Spleen (tissue), 11 donors: Measurements from ENCODE around the gene CTDP1. TPM values are rescaled to one million over a fixed set of nuclear protein-coding genes. Genes with fewer than 3 reads are reported as not detected.
A peak's percentile ranks its signal among the peaks of the same experiment; 100 is the strongest.

Experiments
- DNase-seq: peaks from one replicate; pipeline ENCODE4 v3.0.0-alpha.2; 2020
- H3K27ac ChIP-seq, 8 donors: fragments of 200-600 bp; sonication (generic) in 7 of 8; 1 replicate in 4 of 8; 2 replicates in 4 of 8; pipeline versions ENCODE4 v1.5.0 to v1.8.0; 2016 to 2021; ENCODE audit warnings: inconsistent platforms in 4 of 8, mild to moderate bottlenecking in 4 of 8, moderate library complexity in 1 of 8
- H3K27me3 ChIP-seq, 7 donors: fragments of 200-600 bp; sonication (generic) in 6 of 7; replicated peaks in 1 of 7; 1 replicate in 4 of 7; 2 replicates in 3 of 7; pipeline versions ENCODE4 v1.5.0 to v1.8.0; 2016 to 2021; ENCODE audit warnings: inconsistent platforms in 3 of 7, mild to moderate bottlenecking in 1 of 7
- H3K36me3 ChIP-seq, 6 donors: fragments of 200-600 bp; sonication (generic) in 5 of 6; 1 replicate in 4 of 6; 2 replicates in 2 of 6; pipeline versions ENCODE4 v1.5.0 to v1.8.0; 2016 to 2021; ENCODE audit warnings: inconsistent platforms in 2 of 6
- H3K4me1 ChIP-seq, 6 donors: fragments of 200-600 bp; sonication (generic) in 5 of 6; 1 replicate in 3 of 6; 2 replicates in 3 of 6; pipeline versions ENCODE4 v1.5.0 to v1.8.0; 2016 to 2021; ENCODE audit warnings: inconsistent platforms in 3 of 6
- H3K4me3 ChIP-seq, 8 donors: fragments of 200-600 bp; sonication (generic) in 7 of 8; 1 replicate in 4 of 8; 2 replicates in 4 of 8; pipeline versions ENCODE4 v1.5.0 to v1.8.0; 2016 to 2021; ENCODE audit warnings: inconsistent platforms in 4 of 8, mild to moderate bottlenecking in 4 of 8, moderate library complexity in 2 of 8
- H3K9me3 ChIP-seq, 8 donors: fragments of 200-600 bp; sonication (generic) in 7 of 8; 1 replicate in 4 of 8; 2 replicates in 4 of 8; pipeline versions ENCODE4 v1.5.0 to v1.8.0; 2016 to 2021; ENCODE audit warnings: inconsistent platforms in 4 of 8
- CTCF ChIP-seq, 11 experiments: fragments of 200-600 bp in 7 of 11; fragments of 450-650 bp in 4 of 11; sonication (generic) in 4 of 11; IDR thresholded peaks in 8 of 11; conservative IDR thresholded peaks in 3 of 11; 1 replicate in 7 of 11; 2 replicates in 4 of 11; pipeline versions ENCODE4 v1.4.0 to v1.8.0; 2016 to 2021; ENCODE audit warnings: antibody characterized with exemption in 11 of 11, inconsistent platforms in 4 of 11, mild to moderate bottlenecking in 1 of 11
- POLR2A ChIP-seq, 3 donors: fragments of 450-650 bp; IDR thresholded peaks; one replicate each; pipeline ENCODE4 v1.5.1; 2017; ENCODE audit warnings: antibody characterized with exemption in 3 of 3, mild to moderate bottlenecking in 1 of 3
- POLR2AphosphoS5 ChIP-seq, 3 donors: sonication (generic); formaldehyde crosslinking; IDR thresholded peaks; one replicate each; pipeline ENCODE4 v1.5.1; 2017; ENCODE audit warnings: antibody characterized with exemption in 3 of 3
- WGBS, 5 donors: extraction: QIAGEN DNeasy Blood & Tissue Kit in 3 of 5; methylation state at CpG; one replicate each; pipeline versions ENCODE4 v1.1.5 to v1.1.7; 2013 to 2018; 5-methylcytosine and 5-hydroxymethylcytosine counted together
- intact Hi-C: fragments of 100-400 bp; cut with DNase I; formaldehyde crosslinking; loops from one replicate; pipeline ENCODE4 v1.15.0; 2023; ENCODE audit warnings: low total_unique reads
- polyA plus RNA-seq, 3 donors: library from polyadenylated mRNA; stranded (reverse); fragments of 200-250 nt; gene quantifications; one replicate each; pipeline ENCODE4 v1.2.1, GENCODE V29; 2013
- total RNA-seq, 7 donors: library from RNA; depleted of rRNA in 3 of 7; stranded (reverse); fragments of >200 nt in 3 of 7; fragmentation: NEBNext Ultra II Directional in 4 of 7; extraction: Animal tissue kit (Norgen Biotek cat#: 25700) in 4 of 7; gene quantifications; one replicate each; pipeline versions ENCODE4 v1.1.0 to v1.2.1, GENCODE V29; 2016 to 2021
- donor health status: healthy with polysubstance abuse.
- donor health status: DM: no; HTN: no; CAD: no; lungs with moderate emphysema.
- donor health status: DM: no; HTN: no; CAD: no.
- donor health status: Bipolar disorder and iron deficiency.
- donor health status: healthy.
- donor health status: DM: no; HTN: no; CAD: no.
- donor health status: DM: yes; HTN: yes; CAD: no.

The CTDP1 gene
- total and polyA plus RNA-seq, 10 donors: 13.6 to 54.6 (median 28.6) TPM

GRCh38 chr18:79742076-79742475, 62.5 kb downstream of the CTDP1 start:
- peak; percentile 15 for DNase-seq
- Histone ChIP-seq H3K4me3 (no peak overlapping the region), H3K36me3 (peaks cover 8 to 88% (median 58%) of the 10 kb centered on the region in 6 donors), H3K27me3 (no peaks in the 10 kb centered on the region), H3K9me3 (peaks cover 0 to 5% (median 0%) of the 10 kb centered on the region in 8 donors), H3K27ac (no peak overlapping the region), H3K4me1 (no peaks in the 10 kb centered on the region)
- no peak for TF ChIP-seq POLR2AphosphoS5 (IDR thresholded peaks at IDR 0.05)
- TF ChIP-seq CTCF (IDR thresholded peaks at IDR 0.05 in 8 of 11, conservative IDR thresholded peaks at IDR 0.05 in 3 of 11): no peak
- no peak for TF ChIP-seq POLR2A (IDR thresholded peaks at IDR 0.05)
- 93 to 99% (median 94%) methylated on average over 4 of the region's 4 CpGs for WGBS, 5 donors
- intact Hi-C loops: no loop called here

- no peaks in the 10 kb centered on the region for H3K27me3 ChIP-seq
- intact Hi-C loops: no loop called here
- peaks cover 0 to 5% (median 0%) of the 10 kb centered on the region in 8 donors for H3K9me3 ChIP-seq
- H3K36me3 ChIP-seq: peaks cover 3 to 88% (median 53%) of the 10 kb centered on the region in 6 donors
- H3K4me1 ChIP-seq: no peaks in the 10 kb centered on the region
- WGBS, 5 donors: 94 to 98% (median 94%) methylated on average over 14 of the region's 14 CpGs
- peak; percentile 64 for DNase-seq
- H3K4me3 ChIP-seq: no peak overlapping the region
- no peak overlapping the region for H3K27ac ChIP-seq
- TF ChIP-seq CTCF (IDR thresholded peaks at IDR 0.05 in 8 of 11, conservative IDR thresholded peaks at IDR 0.05 in 3 of 11) (no peak), POLR2A (IDR thresholded peaks at IDR 0.05) (no peak), POLR2AphosphoS5 (IDR thresholded peaks at IDR 0.05) (peak in 1 of 3 donors; percentile 43)
Observed at GRCh38 chr18:79744625-79745024, 65.0 kb downstream of the CTDP1 start.

GRCh38 chr18:79746730-79747129, 67.1 kb downstream of the CTDP1 start:
- H3K27me3 ChIP-seq: no peaks in the 10 kb centered on the region
- no peak overlapping the region for H3K4me3 ChIP-seq
- WGBS, 5 donors: 96 to 98% (median 97%) methylated on average over 8 of the region's 8 CpGs
- H3K4me1 ChIP-seq: peaks cover 0 to 7% (median 3%) of the 10 kb centered on the region in 6 donors
- H3K9me3 ChIP-seq: peaks cover 0 to 5% (median 0%) of the 10 kb centered on the region in 8 donors
- DNase-seq: peak; percentile 45
- intact Hi-C loops: no loop called here
- H3K27ac ChIP-seq: no peak overlapping the region
- H3K36me3 ChIP-seq: peaks cover 3 to 79% (median 44%) of the 10 kb centered on the region in 6 donors
- no peak for TF ChIP-seq POLR2AphosphoS5 (IDR thresholded peaks at IDR 0.05)
- no peak for TF ChIP-seq CTCF (IDR thresholded peaks at IDR 0.05 in 8 of 11, conservative IDR thresholded peaks at IDR 0.05 in 3 of 11)

DNA sequence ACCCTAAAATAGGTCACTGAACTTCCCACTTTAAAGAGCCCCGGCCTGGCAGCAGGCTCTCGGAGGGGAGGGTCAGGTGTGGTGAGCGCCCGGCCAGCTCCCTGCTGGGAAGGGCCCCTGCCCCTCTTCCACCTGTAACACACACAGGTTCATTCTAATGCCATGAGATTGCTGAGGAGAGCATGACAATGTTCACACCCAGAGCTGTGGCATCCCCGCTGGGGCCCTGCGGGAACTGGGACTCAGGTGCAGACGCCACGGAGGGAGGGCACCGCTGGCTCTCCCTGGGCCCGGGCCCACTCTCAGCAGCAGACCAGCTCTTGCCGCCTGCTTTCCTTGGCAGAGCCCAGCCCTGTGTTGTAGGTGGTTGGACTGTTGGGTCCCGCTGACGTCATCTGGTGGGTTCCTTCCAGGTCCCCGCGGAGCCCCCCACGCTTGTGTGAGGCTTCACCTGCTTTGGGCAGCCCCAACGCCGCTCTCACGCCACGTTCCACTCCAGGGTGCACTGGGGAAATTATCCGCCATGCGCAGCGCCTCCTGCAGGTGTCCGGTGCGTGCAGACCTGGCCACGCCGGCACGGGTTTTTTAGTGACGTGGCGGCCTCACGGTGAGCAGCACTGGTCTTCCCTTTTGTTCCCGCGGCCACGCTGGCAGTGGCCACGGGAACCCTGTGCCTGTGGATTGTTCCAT, 67.7 kb downstream of the CTDP1 start:
- intact Hi-C loops: no loop called here
- no peak overlapping the region for H3K4me3 ChIP-seq
- 94 to 98% (median 97%) methylated on average over 25 to 35 of the region's 35 CpGs for WGBS, 5 donors
- H3K27ac ChIP-seq: no peak overlapping the region
- peaks cover 3 to 78% (median 42%) of the 10 kb centered on the region in 6 donors for H3K36me3 ChIP-seq
- no peaks in the 10 kb centered on the region for H3K27me3 ChIP-seq
- peaks cover 0 to 7% (median 3%) of the 10 kb centered on the region in 6 donors for H3K4me1 ChIP-seq
- TF ChIP-seq CTCF (IDR thresholded peaks at IDR 0.05 in 8 of 11, conservative IDR thresholded peaks at IDR 0.05 in 3 of 11): no peak
- TF ChIP-seq POLR2A (IDR thresholded peaks at IDR 0.05): no peak
- peak in 1 of 3 donors; percentile 24 for TF ChIP-seq POLR2AphosphoS5 (IDR thresholded peaks at IDR 0.05)
- H3K9me3 ChIP-seq: peaks cover 0 to 5% (median 0%) of the 10 kb centered on the region in 8 donors
- DNase-seq: peak; percentile 68
